ENCODE data around the gene IMP4. TPM values are rescaled to one million over a fixed set of nuclear protein-coding genes. Genes with fewer than 3 reads are reported as not detected.

Gene IMP4
- total RNA-seq, 4 donors from 2014 or later: 72.6 to 207 (median 93.3) TPM

- no peaks in the 10 kb centered on the region for H3K27me3 ChIP-seq
- no peak overlapping the region for H3K27ac ChIP-seq
- no peak overlapping the region for H3K4me3 ChIP-seq
- DNase-seq (ENCODE audit: low spot score in 2 of 2): no peak
- TF ChIP-seq CTCF (IDR thresholded peaks at IDR 0.05) (no peak), EP300 (IDR thresholded peaks at IDR 0.05) (no peak), POLR2A (IDR thresholded peaks at IDR 0.05) (no peak)
- peaks cover 0 to 51% (median 21%) of the 10 kb centered on the region in 3 donors for H3K36me3 ChIP-seq
- peaks cover 0 to 25% (median 17%) of the 10 kb centered on the region in 4 donors for H3K4me1 ChIP-seq
- no peaks in the 10 kb centered on the region for H3K9me3 ChIP-seq
- WGBS, 2 donors: 96% methylated on average over 19 to 21 of the region's 21 CpGs
Observed at GRCh38 chr2:130345611-130346010, 2.9 kb downstream of the IMP4 start.

GRCh38 chr2:130346041-130346740 is 3.5 kb downstream of the IMP4 start:
- Histone ChIP-seq H3K27me3 (no peaks in the 10 kb centered on the region), H3K27ac (no peak overlapping the region), H3K9me3 (no peaks in the 10 kb centered on the region), H3K36me3 (peaks cover 0 to 51% (median 21%) of the 10 kb centered on the region in 3 donors), H3K4me3 (no peak overlapping the region), H3K4me1 (peaks cover 0 to 20% (median 14%) of the 10 kb centered on the region in 4 donors)
- 90 to 91% methylated on average over 18 to 26 of the region's 26 CpGs for WGBS, 2 donors
- DNase-seq (ENCODE audit: low spot score in 2 of 2): no peak
- no peak for TF ChIP-seq POLR2A (IDR thresholded peaks at IDR 0.05)
- no peak for TF ChIP-seq EP300 (IDR thresholded peaks at IDR 0.05)
- no peak for TF ChIP-seq CTCF (IDR thresholded peaks at IDR 0.05)

- H3K4me3 ChIP-seq: no peak overlapping the region
- DNase-seq (ENCODE audit: low spot score in 2 of 2): no peak
- H3K4me1 ChIP-seq: peaks cover 0 to 15% (median 9%) of the 10 kb centered on the region in 4 donors
- H3K9me3 ChIP-seq: no peaks in the 10 kb centered on the region
- no peaks in the 10 kb centered on the region for H3K27me3 ChIP-seq
- H3K27ac ChIP-seq: no peak overlapping the region
- 85% methylated on average over 4 of the region's 4 CpGs for WGBS, 2 donors
- TF ChIP-seq POLR2A (IDR thresholded peaks at IDR 0.05): no peak
- TF ChIP-seq CTCF (IDR thresholded peaks at IDR 0.05): no peak
- no peak for TF ChIP-seq EP300 (IDR thresholded peaks at IDR 0.05)
- peaks cover 0 to 51% (median 21%) of the 10 kb centered on the region in 3 donors for H3K36me3 ChIP-seq
Observed at GRCh38 chr2:130346741-130347066, 4.0 kb downstream of the IMP4 start.

DNA sequence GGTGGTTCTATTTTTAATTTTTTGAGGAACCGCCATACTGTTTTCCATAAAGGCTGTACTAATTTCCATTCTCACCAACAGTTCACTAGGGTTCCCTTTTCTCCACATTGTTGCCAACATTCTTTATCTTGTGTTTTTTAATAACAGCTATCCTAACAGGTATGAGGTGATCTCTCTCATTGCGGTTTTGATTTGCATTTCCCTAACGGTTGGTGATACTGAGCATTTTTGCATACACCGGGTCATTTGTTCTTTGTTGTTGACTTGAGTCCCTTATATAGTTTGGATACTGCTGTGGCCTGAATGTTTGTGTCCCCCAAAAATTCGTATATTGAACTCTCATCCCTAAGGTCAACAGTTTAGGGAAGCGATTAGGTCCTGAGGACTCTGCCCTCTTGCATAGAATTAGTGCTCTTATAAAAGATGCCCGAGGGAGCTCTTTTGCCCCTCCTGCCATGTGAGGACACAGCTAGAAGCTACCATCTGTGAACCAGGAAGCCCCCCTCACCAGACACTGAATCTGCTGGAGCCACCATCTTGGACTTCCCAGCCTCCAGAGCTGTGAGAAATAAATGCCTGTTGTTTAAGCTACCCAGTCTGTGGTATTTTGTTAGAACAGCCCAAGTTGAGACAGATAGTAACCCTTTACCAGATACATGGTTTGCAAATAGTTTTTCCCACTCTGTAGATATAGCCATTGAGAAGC is 4.7 kb downstream of the IMP4 start:
- Histone ChIP-seq H3K4me3 (no peak overlapping the region), H3K36me3 (peaks cover 0 to 51% (median 21%) of the 10 kb centered on the region in 3 donors), H3K4me1 (peaks cover 0 to 15% (median 9%) of the 10 kb centered on the region in 4 donors), H3K27me3 (no peaks in the 10 kb centered on the region), H3K9me3 (no peaks in the 10 kb centered on the region), H3K27ac (no peak overlapping the region)
- TF ChIP-seq POLR2A (IDR thresholded peaks at IDR 0.05) (no peak), CTCF (IDR thresholded peaks at IDR 0.05) (no peak), EP300 (IDR thresholded peaks at IDR 0.05) (no peak)
- 92 to 93% methylated on average over 7 of the region's 7 CpGs for WGBS, 2 donors
- DNase-seq (ENCODE audit: low spot score in 2 of 2): no peak

- Histone ChIP-seq H3K4me1 (peaks cover 0 to 11% (median 1%) of the 10 kb centered on the region in 4 donors), H3K27me3 (no peaks in the 10 kb centered on the region), H3K9me3 (no peaks in the 10 kb centered on the region), H3K27ac (no peak overlapping the region), H3K36me3 (peaks cover 0 to 51% (median 21%) of the 10 kb centered on the region in 3 donors), H3K4me3 (no peak overlapping the region)
- TF ChIP-seq CTCF (IDR thresholded peaks at IDR 0.05) (no peak), POLR2A (IDR thresholded peaks at IDR 0.05) (no peak), EP300 (IDR thresholded peaks at IDR 0.05) (no peak)
- WGBS, 2 donors: 92 to 94% methylated on average over 3 of the region's 3 CpGs
- no peak for DNase-seq (ENCODE audit: low spot score in 2 of 2)
Observed at GRCh38 chr2:130349174-130349573, 6.5 kb downstream of the IMP4 start.

Measured in tibial nerve (tissue), 4 donors.